ENCODE measurements around the gene ZKSCAN1.

DNA sequence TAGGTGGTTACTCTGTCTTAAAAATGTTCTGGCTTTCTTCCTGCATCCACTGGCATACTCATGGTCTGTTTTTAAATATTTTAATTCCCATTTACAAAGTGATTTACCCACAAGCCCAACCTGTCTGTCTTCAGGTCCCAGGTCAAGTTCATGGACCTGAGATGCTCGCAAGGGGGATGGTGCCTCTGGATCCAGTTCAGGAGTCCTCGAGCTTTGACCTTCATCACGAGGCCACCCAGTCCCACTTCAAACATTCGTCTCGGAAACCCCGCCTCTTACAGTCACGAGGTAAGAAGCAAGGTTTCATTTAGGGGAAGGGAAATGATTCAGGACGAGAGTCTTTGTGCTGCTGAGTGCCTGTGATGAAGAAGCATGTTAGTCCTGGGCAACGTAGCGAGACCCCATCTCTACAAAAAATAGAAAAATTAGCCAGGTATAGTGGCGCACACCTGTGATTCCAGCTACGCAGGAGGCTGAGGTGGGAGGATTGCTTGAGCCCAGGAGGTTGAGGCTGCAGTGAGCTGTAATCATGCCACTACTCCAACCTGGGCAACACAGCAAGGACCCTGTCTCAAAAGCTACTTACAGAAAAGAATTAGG is 8.7 kb downstream of the ZKSCAN1 start:
- TF ChIP-seq, protein P1, sequence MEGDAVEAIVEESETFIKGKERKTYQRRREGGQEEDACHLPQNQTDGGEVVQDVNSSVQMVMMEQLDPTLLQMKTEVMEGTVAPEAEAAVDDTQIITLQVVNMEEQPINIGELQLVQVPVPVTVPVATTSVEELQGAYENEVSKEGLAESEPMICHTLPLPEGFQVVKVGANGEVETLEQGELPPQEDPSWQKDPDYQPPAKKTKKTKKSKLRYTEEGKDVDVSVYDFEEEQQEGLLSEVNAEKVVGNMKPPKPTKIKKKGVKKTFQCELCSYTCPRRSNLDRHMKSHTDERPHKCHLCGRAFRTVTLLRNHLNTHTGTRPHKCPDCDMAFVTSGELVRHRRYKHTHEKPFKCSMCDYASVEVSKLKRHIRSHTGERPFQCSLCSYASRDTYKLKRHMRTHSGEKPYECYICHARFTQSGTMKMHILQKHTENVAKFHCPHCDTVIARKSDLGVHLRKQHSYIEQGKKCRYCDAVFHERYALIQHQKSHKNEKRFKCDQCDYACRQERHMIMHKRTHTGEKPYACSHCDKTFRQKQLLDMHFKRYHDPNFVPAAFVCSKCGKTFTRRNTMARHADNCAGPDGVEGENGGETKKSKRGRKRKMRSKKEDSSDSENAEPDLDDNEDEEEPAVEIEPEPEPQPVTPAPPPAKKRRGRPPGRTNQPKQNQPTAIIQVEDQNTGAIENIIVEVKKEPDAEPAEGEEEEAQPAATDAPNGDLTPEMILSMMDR (IDR thresholded peaks at IDR 0.05) = no peak
- TF ChIP-seq POLR2A (IDR thresholded peaks at IDR 0.05) = no peak
